ENCODE results near the gene SULT1C2. TPM values are rescaled to one million over a fixed set of nuclear protein-coding genes. Genes with fewer than 3 reads are reported as not detected.

SULT1C2 gene
- total RNA-seq, 1 experiment from 2014 or later: 1.6 TPM

DNA sequence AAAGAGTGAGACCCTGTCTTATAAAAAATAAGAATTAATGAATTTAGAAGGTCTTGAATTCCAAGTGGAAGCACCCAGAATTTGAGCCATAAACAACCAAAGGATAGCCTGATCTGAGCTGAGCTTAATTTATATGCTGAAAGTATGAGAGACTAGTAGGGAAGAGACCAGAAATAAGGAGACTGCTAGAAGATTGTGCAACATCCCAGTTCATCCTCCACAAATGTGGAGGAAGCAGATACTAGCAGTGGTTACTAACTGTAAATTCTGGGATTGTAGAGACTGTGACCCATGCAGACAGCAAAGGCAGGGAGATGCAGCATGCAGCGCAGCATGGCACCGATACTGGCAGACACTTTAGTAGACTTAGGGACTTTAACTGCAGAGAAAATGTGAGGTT lies 1.5 kb upstream of the SULT1C2 start:
- TF ChIP-seq, protein P1, sequence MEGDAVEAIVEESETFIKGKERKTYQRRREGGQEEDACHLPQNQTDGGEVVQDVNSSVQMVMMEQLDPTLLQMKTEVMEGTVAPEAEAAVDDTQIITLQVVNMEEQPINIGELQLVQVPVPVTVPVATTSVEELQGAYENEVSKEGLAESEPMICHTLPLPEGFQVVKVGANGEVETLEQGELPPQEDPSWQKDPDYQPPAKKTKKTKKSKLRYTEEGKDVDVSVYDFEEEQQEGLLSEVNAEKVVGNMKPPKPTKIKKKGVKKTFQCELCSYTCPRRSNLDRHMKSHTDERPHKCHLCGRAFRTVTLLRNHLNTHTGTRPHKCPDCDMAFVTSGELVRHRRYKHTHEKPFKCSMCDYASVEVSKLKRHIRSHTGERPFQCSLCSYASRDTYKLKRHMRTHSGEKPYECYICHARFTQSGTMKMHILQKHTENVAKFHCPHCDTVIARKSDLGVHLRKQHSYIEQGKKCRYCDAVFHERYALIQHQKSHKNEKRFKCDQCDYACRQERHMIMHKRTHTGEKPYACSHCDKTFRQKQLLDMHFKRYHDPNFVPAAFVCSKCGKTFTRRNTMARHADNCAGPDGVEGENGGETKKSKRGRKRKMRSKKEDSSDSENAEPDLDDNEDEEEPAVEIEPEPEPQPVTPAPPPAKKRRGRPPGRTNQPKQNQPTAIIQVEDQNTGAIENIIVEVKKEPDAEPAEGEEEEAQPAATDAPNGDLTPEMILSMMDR (conservative IDR thresholded peaks at IDR 0.05): no peak
- H3K27me3 ChIP-seq (ENCODE audit: insufficient read depth, low read length): no peaks in the 10 kb centered on the region
- H2AK5ac ChIP-seq (ENCODE audit: insufficient read length, low read length): no peak overlapping the region
- H2BK20ac ChIP-seq (ENCODE audit: low read depth, low read length, poor library complexity, severe bottlenecking): no peak overlapping the region
- H3K4ac ChIP-seq (ENCODE audit: low read depth, low read length): no peak overlapping the region
- no peaks in the 10 kb centered on the region for H3K9me3 ChIP-seq (ENCODE audit: control insufficient read depth, low read depth, low read length)
- no peak overlapping the region for H4K91ac ChIP-seq (ENCODE audit: insufficient read length, low read depth, low read length)
- H2BK12ac ChIP-seq (ENCODE audit: insufficient read length, low read depth, low read length): no peak overlapping the region
- no peak overlapping the region for H3K4me3 Mint-ChIP-seq
- H4K8ac ChIP-seq (replicated peaks; ENCODE audit: insufficient read length, low read depth, low read length): no peak overlapping the region
- no CpG with 5 or more reads among the region's 2 CpGs for WGBS (ENCODE audit: extremely low coverage, insufficient read length, low lambda C conversion rate)
- no peaks in the 10 kb centered on the region; a peak in 1 of 7 replicates for H3K36me3 Mint-ChIP-seq (ENCODE audit: insufficient read depth in 1 of 3, low read depth in 3 of 3)
- H3K79me1 ChIP-seq (ENCODE audit: insufficient read depth, low read depth, low read length, poor library complexity, severe bottlenecking): no peaks in the 10 kb centered on the region
- H3K14ac ChIP-seq (ENCODE audit: insufficient read depth, low read length): no peak overlapping the region
- no peak overlapping the region for H3K23ac ChIP-seq (ENCODE audit: insufficient read length, low read depth, low read length)
- H3K27ac ChIP-seq (ENCODE audit: insufficient read length, low read depth, low read length): no peak overlapping the region
- no peak overlapping the region for H3K27ac Mint-ChIP-seq
- no peak overlapping the region for H3K9ac ChIP-seq (ENCODE audit: extremely low read depth, insufficient read length, low read length)
- no peak overlapping the region for H2AFZ ChIP-seq (ENCODE audit: low read length)
- H3K79me2 ChIP-seq (ENCODE audit: insufficient read depth, low read length): no peaks in the 10 kb centered on the region
- no peak overlapping the region for H2BK5ac ChIP-seq (ENCODE audit: insufficient read length, low read length)
- H3K9me3 Mint-ChIP-seq: peaks cover 0 to 4% of the 10 kb centered on the region in 2 experiments; a peak in 4 of 5 replicates
- peaks cover 15 to 18% of the 10 kb centered on the region in 2 experiments for H3K4me1 Mint-ChIP-seq
- H2BK120ac ChIP-seq (ENCODE audit: low read depth, low read length, poor library complexity, severe bottlenecking): no peak overlapping the region
- H3K56ac ChIP-seq (ENCODE audit: insufficient read length, low read depth, low read length): no peak overlapping the region
- H3K18ac ChIP-seq (ENCODE audit: insufficient read length, low read depth, low read length): no peak overlapping the region
- H3K4me2 ChIP-seq (ENCODE audit: insufficient read depth, insufficient read length, low read length): no peak overlapping the region
- H4K5ac ChIP-seq (ENCODE audit: insufficient read length, low read depth, low read length): no peak overlapping the region
- H3K4me1 ChIP-seq (ENCODE audit: insufficient read depth, low read length): no peaks in the 10 kb centered on the region; the same call in 1 of the 2 replicates
- H3K27me3 Mint-ChIP-seq (ENCODE audit: low read depth): no peaks in the 10 kb centered on the region; the same call in none of the 2 replicates
- H4K20me1 ChIP-seq (ENCODE audit: control insufficient read depth, insufficient read depth, insufficient read length): no peaks in the 10 kb centered on the region
- H3K23me2 ChIP-seq (ENCODE audit: insufficient read length, low read depth, low read length, poor library complexity, severe bottlenecking): no peaks in the 10 kb centered on the region
- H3T11ph ChIP-seq (ENCODE audit: low read length): no peak overlapping the region
- no peak for DNase-seq
- H2BK15ac ChIP-seq (ENCODE audit: low read depth, low read length): no peak overlapping the region

All from H9 (cell line).